Vagina (tissue), 2 donors: ENCODE results near the gene CADM1.

Experiments used
- CTCF ChIP-seq, 3 experiments: fragments of 450-650 bp in 2 of 3; fragments of 200-600 bp in 1 of 3; sonication (generic) in 1 of 3; IDR thresholded peaks; one replicate each; pipeline ENCODE4 v1.5.1; 2017 to 2019; ENCODE audit warnings: antibody characterized with exemption in 3 of 3, mild to moderate bottlenecking in 2 of 3, moderate library complexity in 2 of 3
- POLR2A ChIP-seq, 2 donors: fragments of 450-650 bp; IDR thresholded peaks; one replicate each; pipeline ENCODE4 v1.6.1; 2017; ENCODE audit warnings: antibody characterized with exemption in 2 of 2, mild to moderate bottlenecking in 2 of 2, moderate library complexity in 2 of 2
- POLR2AphosphoS5 ChIP-seq, 2 donors: sonication (generic); formaldehyde crosslinking; IDR thresholded peaks; one replicate each; pipeline ENCODE4 v1.9.0; 2017; ENCODE audit warnings: antibody characterized with exemption in 2 of 2, mild to moderate bottlenecking in 2 of 2, low read depth in 1 of 2; ENCODE audit not compliant: insufficient read depth in 1 of 2

- TF ChIP-seq POLR2A (IDR thresholded peaks at IDR 0.05) (no peak), CTCF (IDR thresholded peaks at IDR 0.05) (no peak), POLR2AphosphoS5 (IDR thresholded peaks at IDR 0.05; ENCODE audit: insufficient read depth in 1 of 2, low read depth in 1 of 2) (no peak)
Observed at GRCh38 chr11:115453693-115454490, 50.3 kb downstream of the CADM1 start.
